RKO (cell line): Measurements from ENCODE around the gene MROH9.
"Not testable (repeated sequence)": the region's sequence is repeated elsewhere in the genome, so short reads cannot be mapped to it uniquely, and the experiment has no call there.

Source experiments
- DNase-seq: peaks from one replicate; pipeline ENCODE4 v3.0.0-alpha.2; 2016; ENCODE audit warnings: low spot score

MROH9 gene, protein sequence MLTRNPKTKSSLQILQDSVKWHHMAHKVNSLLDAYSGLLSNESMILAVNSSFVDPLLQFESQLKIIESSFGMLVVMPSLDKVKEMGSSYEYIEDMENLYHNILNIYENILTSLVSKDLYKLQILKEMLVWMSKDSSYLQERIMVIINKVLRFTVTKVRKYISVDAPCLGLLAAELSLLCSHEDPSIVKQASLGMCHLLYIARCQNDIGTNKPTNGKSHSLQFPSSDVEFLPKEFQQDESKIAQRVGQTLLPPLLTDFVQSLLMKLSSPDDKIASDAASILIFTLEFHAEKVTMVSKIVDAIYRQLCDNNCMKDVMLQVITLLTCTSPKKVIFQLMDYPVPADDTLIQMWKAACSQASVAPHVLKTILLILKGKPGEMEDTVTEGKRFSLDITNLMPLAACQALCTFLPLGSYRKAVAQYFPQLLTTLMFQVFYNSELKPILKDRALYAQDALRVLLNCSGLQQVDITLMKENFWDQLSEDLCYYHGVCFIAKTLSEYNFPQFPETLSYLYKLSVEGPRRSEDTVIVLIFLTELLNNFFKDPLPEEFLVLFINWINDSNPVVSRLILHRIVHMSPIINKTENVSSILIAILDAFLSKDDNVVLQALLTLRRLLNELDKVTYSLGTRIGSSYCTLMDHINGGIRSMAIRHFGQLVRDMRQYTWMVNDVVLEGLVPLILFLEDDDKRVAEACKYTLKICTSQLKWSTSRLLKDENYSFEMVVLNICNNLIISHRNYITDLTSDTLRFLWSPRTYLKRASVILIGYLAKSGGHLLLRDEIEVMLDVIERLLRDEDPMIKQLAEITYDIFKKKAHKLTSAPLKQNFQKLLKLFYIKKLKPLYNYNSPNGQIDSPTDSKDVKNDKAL

DNA sequence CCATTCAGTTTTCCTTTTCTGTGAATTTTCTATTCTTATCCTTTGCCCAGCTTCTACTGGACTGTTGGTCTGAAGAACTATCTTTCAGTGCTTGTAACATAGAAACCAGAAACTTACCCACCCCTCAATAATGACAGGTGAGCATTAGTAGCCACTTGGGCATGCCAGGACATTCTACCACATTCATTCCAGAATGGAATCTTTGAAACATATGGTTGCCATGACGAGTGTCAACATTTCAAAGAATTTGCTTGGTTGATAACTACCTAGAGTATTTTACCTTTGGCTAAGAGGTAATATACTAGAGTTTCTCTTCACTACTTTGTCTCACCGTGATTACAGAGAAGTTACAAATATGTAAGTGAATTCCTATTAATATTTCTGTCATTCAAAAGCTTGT, at the start of gene MROH9:
Gene MROH9, plus strand, starts transcription at position 304 of the 400 bp plus-strand sequence. CDS start 10,023 bp downstream, outside the sequence.
- DNase-seq, result no peak

GRCh38 chr1:170885551-170885950, 49.8 kb upstream of the MROH9 start:
- no peak for DNase-seq

- DNase-seq, result no peak
Measured at GRCh38 chr1:170886460-170886859, 48.9 kb upstream of the MROH9 start.

- DNase-seq, result no peak
Measured at GRCh38 chr1:170887726-170888125, 47.6 kb upstream of the MROH9 start.

DNA sequence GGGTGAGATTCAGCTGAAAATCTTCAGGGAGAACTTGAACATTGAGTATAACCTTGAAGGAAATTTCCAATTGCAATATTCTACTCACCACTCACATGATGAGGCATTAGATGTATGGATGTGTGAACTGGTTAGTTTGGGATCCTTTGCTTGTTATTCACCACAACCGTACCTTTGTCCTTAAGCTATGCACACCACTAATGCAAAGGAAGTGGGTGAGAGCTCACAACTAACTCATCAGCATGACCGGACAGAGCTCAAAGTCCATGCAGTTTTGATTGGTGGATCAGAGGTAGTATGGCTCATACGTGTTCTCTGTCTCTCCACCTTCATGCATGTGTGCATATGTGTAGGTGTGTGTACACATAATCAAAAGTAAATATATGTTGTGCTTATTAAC, 43.5 kb upstream of the MROH9 start:
- peak; percentile 2 for DNase-seq

DNA sequence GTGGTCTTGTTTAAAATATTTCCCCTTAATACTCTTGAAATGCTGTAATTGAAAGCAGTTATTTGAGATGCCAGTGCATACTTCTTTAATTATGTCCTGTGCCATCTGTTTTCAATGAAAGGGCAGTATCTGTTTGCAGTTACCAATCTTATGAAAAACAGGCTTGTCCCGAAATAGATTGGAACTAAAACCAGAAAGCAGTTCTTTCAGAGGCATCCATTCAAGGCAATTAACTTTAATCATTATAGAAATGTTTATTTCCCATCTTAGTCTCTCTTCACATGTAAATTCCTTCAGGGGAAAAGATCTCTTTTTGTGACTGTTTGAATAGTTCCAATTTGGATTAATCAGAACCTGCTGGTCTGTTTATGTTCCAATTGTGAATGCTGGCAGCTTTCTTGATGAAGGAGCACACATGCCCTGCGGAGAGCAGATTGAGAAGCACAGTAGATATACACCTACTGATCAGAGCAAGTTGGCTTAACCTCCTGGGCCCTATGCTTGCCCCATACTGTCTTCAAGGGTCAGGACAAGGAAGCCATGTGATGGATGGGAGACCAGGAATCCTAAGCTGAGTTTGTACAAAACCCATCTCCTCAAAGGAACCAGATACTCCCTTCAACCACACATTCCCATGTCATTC, 41.6 kb upstream of the MROH9 start:
- no peak for DNase-seq

GRCh38 chr1:170903961-170904360, 31.4 kb upstream of the MROH9 start:
- DNase-seq, result no peak

DNA sequence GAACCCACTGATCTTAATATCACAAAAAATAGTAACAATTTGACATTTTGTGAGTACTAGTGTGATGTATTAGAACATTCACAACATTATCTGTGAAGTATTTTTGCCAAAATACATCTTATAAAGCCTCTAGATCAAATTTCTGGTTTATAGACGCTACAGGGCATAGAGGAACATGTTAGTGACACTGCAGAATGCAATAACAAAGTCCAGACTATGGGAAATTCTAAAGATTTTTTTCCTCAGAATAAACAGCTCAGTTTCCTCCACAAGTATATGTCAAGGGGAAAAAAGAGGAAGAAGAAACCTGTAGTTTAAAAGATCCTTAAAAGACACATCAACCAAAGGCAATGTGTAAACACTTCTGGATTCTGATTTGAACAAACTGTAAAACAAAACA, 26.4 kb upstream of the MROH9 start:
- DNase-seq, result no peak

DNA sequence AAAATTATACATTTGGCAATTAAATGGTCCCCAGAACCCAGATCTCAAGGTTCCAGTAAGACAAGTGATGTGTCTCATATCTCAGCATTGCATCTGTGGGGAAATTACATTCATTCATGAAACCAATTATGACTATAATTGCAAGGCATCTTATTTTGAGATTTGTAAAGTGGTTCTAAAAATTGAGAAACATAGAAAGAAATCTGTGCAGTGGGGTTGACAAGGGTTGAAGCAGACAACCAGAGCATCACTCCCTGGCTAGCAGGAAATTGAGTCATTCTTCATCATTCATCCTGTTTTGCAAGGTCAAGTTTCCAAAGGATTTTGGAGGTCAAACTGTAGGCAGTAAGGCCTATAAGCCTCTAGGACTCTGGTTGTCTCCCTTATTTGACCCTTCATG, 25.1 kb upstream of the MROH9 start:
- DNase-seq, result peak; percentile 66

- DNase-seq, result no peak
Measured at GRCh38 chr1:170917373-170917772, 18.0 kb upstream of the MROH9 start.

DNA sequence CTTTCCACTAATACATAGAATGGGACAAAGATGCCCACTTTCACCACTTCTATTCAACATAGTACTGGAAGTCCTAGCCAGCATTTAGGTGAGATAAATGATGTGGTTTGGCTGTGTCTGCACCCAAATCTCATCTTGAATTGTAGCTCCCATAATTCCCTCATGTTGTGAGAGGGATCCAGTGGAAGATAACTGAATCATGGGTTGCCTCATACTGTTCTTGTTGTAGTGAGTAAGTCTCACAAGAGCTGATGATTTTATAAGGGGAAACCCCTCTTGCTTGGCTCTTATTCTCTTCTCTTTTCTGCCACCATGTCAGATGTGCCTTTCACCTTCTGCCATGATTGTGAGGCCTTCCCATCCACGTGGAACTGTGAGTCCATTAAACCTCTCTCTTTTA, 10.7 kb upstream of the MROH9 start:
- not testable (repeated sequence) for DNase-seq

DNA sequence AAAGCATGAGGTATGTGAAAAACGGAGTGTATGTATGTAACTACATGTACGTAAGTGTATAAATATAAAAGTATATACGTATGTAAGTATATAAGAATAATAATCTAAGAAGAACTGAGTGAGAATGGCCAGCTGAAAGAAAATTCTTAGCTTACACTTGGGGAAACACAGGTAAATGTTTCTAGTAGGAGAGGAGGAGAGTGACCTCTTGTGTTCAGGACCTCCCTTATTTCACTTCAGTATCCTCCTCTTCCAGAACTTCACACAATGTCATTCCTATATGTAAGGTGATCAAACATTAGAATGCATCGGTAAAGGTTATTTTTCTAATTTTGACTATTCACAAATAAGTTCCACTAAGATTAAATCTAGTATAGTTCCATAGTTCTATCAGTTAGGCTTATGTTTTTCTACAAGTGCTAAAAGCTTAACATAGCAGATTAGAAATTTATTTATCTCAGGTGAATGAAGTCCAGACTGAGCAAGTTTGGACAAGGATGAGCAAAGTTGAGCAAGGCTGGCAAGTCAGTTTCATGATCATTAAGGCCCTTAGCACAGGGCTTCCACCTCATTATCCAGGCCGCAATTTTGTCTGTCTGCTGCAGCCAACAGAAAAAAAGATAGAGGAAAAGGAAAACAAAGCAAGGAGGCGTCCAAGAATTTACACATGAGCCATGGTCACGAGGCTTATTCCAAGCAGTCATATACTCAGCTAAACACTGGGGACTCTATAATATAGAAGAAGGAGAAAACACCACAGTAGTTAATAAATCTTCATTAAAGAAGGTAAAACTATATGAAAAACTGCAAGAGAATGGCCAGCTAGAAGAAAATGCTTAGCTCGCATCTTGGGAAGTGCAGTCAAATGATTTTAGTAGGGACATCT, 7.1 kb upstream of the MROH9 start:
- DNase-seq, result no peak

DNA sequence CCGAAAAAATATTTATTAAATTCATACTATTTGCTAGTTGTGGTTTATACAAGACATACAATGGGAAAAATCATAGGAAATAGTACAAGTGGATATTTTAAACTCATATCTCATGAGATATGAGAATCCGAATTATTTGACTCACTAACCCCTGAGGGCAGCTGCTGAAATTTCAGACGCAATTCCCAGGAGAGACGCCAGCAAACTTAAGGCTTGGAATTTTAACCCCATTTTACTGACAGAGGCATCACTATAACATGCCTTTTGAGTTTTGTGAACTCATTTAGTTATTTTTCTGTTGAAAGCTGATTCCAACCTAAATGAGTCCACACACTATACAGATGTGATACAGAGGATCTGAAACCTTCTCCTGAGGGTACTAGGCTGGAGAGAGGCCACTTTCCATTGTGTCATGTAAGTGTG, 5.9 kb upstream of the MROH9 start:
- no peak for DNase-seq

DNA sequence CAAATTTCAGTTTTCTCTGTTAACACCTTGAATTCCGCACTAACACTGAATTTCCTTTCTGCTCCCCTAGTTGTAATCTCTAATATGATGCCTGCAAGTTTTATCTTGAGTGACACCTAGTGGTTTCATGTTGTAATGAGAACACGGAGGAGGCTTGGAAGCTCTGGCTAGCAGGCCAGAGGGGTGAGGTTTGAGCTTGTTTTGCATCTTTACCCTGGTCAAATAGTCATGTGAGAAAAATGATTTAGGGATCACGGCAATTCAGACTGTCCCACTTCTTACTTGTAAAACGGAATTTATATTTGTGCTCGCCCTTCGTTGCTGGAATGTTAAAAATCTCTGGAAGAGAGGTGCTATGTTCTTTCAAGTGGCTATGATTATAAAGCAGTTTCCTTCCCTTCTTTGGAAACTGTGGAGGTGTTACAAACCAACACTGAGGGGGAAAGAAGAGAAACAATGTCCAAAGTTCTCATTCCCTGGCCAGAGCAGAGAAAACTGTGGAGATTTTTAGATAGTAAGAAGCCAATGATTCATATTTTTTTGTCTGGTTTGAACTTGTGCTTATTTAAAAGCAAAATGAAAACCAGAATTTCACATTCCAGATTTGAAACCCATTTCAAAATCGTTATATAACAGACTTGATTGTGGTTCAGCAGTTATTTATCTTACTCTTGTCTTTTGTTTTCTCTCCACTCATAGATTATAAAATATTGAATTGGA, 5.3 kb upstream of the MROH9 start:
- peak; percentile 72 for DNase-seq

- DNase-seq, result no peak
Measured at GRCh38 chr1:170931650-170932049, 3.7 kb upstream of the MROH9 start.

DNA sequence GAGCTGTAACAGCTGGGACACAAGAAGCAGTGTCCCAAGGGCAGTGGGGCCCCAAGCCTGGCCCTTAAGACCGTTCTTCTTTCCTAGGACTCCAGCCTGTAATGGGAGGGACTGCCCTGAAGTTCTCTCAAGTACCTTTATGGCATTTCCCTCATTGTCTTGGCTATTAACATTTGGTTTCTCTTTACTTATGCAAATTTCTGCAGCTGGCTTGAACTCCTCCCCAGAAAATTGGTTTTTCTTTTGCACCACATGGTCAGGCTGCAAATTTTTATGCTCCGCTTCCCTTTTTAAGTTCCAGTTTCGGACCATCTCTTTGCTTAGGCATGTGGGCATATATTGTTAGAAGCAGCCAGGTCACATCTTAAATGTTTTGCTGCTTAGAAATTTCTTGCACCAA, 3.1 kb upstream of the MROH9 start:
- no peak for DNase-seq

- DNase-seq, result no peak
Measured at GRCh38 chr1:170938281-170938680, 2.9 kb downstream of the MROH9 start.

DNA sequence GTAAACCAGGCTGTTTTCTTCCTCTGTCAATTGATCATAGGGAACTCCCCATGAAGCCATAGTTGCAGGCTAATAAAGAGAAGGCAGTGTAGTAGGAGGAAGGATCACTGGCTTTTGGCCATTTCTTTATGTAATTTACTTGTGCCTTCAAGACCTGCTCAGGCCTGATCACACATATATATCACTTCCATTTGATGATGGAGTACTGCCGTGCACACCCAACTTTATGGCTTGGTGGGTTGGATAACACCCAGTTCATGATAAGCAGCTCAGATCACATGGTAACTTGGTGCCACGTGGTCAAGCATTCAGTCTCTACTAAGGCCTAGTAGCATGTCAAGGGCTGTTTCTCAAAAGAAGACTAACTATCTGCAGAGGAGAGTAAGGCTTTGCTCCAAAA, 4.1 kb downstream of the MROH9 start:
- no peak for DNase-seq

GRCh38 chr1:170951744-170952143, 16.4 kb downstream of the MROH9 start:
- DNase-seq, result not testable (repeated sequence)

DNA sequence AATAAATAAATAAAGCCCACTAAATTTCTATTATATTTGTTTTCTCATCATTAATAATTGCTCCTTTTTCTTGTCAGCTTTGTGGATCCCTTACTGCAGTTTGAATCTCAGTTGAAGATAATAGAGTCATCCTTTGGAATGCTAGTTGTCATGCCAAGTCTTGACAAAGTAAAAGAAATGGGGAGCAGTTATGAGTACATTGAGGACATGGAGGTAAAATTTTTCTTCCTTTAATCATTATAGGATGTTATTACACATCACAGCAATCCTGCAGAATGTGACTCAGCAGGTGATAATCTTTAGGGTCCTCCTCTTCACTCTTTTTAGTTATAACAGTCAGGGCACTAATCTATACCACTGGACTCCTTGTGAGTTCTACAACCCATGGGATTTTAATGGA, 24.1 kb downstream of the MROH9 start:
- peak; percentile 22 for DNase-seq

- no peak for DNase-seq
Measured at GRCh38 chr1:170964506-170964905, 29.2 kb downstream of the MROH9 start.
